HepG2 (cell line): ENCODE results near the gene ANO9. TPM values are rescaled to one million over a fixed set of nuclear protein-coding genes. Genes with fewer than 3 reads are reported as not detected.

Source experiments
- AGO2 ChIP-seq: fragments of 200-400 bp; formaldehyde crosslinking; optimal IDR thresholded peaks from 2 replicates; pipeline ENCODE3; 2017; ENCODE audit warnings: mild to moderate bottlenecking, low read depth, low read length, moderate library complexity
- HNRNPL ChIP-seq: fragments of 200-400 bp; formaldehyde crosslinking; IDR thresholded peaks from 2 replicates; pipeline ENCODE4 v1.6.1; 2017; ENCODE audit warnings: mild to moderate bottlenecking, low read depth, low read length
- PAF1 ChIP-seq: IDR thresholded peaks from 2 replicates; pipeline ENCODE4 v1.6.1; 2016; ENCODE audit warnings: missing genetic modification reagents, missing compliant biosample characterization
- RORA ChIP-seq: sonication (generic); formaldehyde crosslinking; IDR thresholded peaks from 2 replicates; pipeline ENCODE4 v1.5.0; 2020; ENCODE audit warnings: mild to moderate bottlenecking, missing genetic modification reagents, moderate library complexity
- SALL1 ChIP-seq: sonication (generic); formaldehyde crosslinking; IDR thresholded peaks from 2 replicates; pipeline ENCODE4 v1.8.0; 2022; ENCODE audit warnings: mild to moderate bottlenecking, missing genetic modification reagents
- SMAD3 ChIP-seq: sonication (generic); formaldehyde crosslinking; IDR thresholded peaks from 2 replicates; pipeline ENCODE4 v1.4.0; 2020; ENCODE audit warnings: missing genetic modification reagents
- SMAD9 ChIP-seq: sonication (generic); formaldehyde crosslinking; IDR thresholded peaks from 2 replicates; pipeline ENCODE4 v1.5.1; 2020; ENCODE audit warnings: mild to moderate bottlenecking, missing genetic modification reagents
- TBX2 ChIP-seq: sonication (generic); formaldehyde crosslinking; IDR thresholded peaks from 2 replicates; pipeline ENCODE4 v1.5.0; 2020; ENCODE audit warnings: missing genetic modification reagents, mild to moderate bottlenecking, borderline replicate concordance
- TFDP1 ChIP-seq: IDR thresholded peaks from 2 replicates; pipeline ENCODE4 v1.6.1; 2016; ENCODE audit warnings: missing compliant biosample characterization, missing genetic modification reagents, borderline replicate concordance
- ZBTB49 ChIP-seq: sonication (generic); formaldehyde crosslinking; IDR thresholded peaks from 2 replicates; pipeline ENCODE4 v1.4.0; 2020; ENCODE audit warnings: missing genetic modification reagents, borderline replicate concordance
- ZC3H4 ChIP-seq: sonication (generic); formaldehyde crosslinking; IDR thresholded peaks from 2 replicates; pipeline ENCODE4 v1.4.0; 2020; ENCODE audit warnings: missing genetic modification reagents, borderline replicate concordance
- ZFAT ChIP-seq: sonication (generic); formaldehyde crosslinking; conservative IDR thresholded peaks from 2 replicates; pipeline ENCODE4 v1.8.1; 2023; ENCODE audit warnings: missing genetic modification reagents, inconsistent platforms
- ZNF546 ChIP-seq: sonication (generic); formaldehyde crosslinking; conservative IDR thresholded peaks from 2 replicates; pipeline ENCODE4 v1.8.1; 2023; ENCODE audit warnings: mild to moderate bottlenecking, missing genetic modification reagents
- ZNF557 ChIP-seq: sonication (generic); formaldehyde crosslinking; IDR thresholded peaks from 2 replicates; pipeline ENCODE4 v1.4.0; 2020; ENCODE audit warnings: missing genetic modification reagents
- ZNF724P ChIP-seq: sonication (generic); formaldehyde crosslinking; IDR thresholded peaks from 2 replicates; pipeline ENCODE4 v1.8.0; 2022; ENCODE audit warnings: missing genetic modification reagents, borderline replicate concordance
- ZNF747 ChIP-seq: sonication (generic); formaldehyde crosslinking; IDR thresholded peaks from 2 replicates; pipeline ENCODE4 v1.8.1; 2023; ENCODE audit warnings: missing genetic modification reagents, mild to moderate bottlenecking, borderline replicate concordance
- ZNF781 ChIP-seq: sonication (generic); formaldehyde crosslinking; IDR thresholded peaks from 2 replicates; pipeline ENCODE4 v1.5.1; 2020; ENCODE audit warnings: borderline replicate concordance, mild to moderate bottlenecking, missing genetic modification reagents; ENCODE audit errors: not compliant biosample characterization
- ZNF816 ChIP-seq: sonication (generic); formaldehyde crosslinking; IDR thresholded peaks from 2 replicates; pipeline ENCODE4 v1.8.0; 2022; ENCODE audit warnings: missing genetic modification reagents, mild to moderate bottlenecking, borderline replicate concordance
- polyA plus RNA-seq, 8 experiments: library from polyadenylated mRNA; depleted of rRNA in 3 of 8; stranded (reverse) in 7 of 8; unstranded in 1 of 8; fragments of >200 nt; fragmentation: Illumina TruSeq in 4 of 8; extraction: Trizol in 4 of 8; gene quantifications; 2 replicates each; pipeline versions ENCODE4 v1.2.1 to v1.2.3, GENCODE V29; 2011 to 2016; ENCODE audit warnings: low read depth in 4 of 8, missing spikeins in 1 of 8, mixed read lengths in 1 of 8; ENCODE audit not compliant: insufficient read depth in 1 of 8
- total RNA-seq, 5 experiments: library from RNA; depleted of rRNA; stranded (reverse); fragments of >200 nt; fragmentation: Illumina TruSeq; extraction: Trizol; gene quantifications; 2 replicates each; pipeline ENCODE4 v1.2.3, GENCODE V29; 2016; ENCODE audit warnings: low read depth in 1 of 5
- TF ChIP-seq, protein P1 (sequence below): fragments of 450-650 bp; IDR thresholded peaks from 2 replicates; pipeline ENCODE4 v1.6.1; 2017; ENCODE audit warnings: mild to moderate bottlenecking
- TF ChIP-seq, protein P2 (sequence below): sonication (generic); formaldehyde crosslinking; IDR thresholded peaks from 2 replicates; pipeline ENCODE4 v1.5.1; 2020; ENCODE audit warnings: missing genetic modification reagents, mild to moderate bottlenecking, borderline replicate concordance
- TF ChIP-seq, protein P3 (sequence below): IDR thresholded peaks from 2 replicates; pipeline ENCODE4 v1.6.1; 2016; ENCODE audit warnings: low read depth, control low read depth

ANO9 gene
- total and polyA plus RNA-seq, 2 of the 13 experiments (the other 11 are each of a cell fraction or from before 2014, with no cell fraction given) = 8.9 to 14.3 TPM

GRCh38 chr11:371716-372590 is 69.9 kb downstream of the ANO9 start (continued):
- TF ChIP-seq ZC3H4 = no peak
- no peak for TF ChIP-seq ZNF747 (CRISPR knock-in tag)
- peak; percentile 53 for TF ChIP-seq AGO2
- TF ChIP-seq TBX2 = no peak
- TF ChIP-seq TFDP1 (CRISPR knock-in tag) = no peak
- TF ChIP-seq PAF1 = no peak
- no peak for TF ChIP-seq ZNF724P (CRISPR knock-in tag)
- TF ChIP-seq HNRNPL = peak; percentile 58; the same call in 1 of the 2 replicates
- TF ChIP-seq SMAD3 (CRISPR knock-in tag) = no peak
- no peak for TF ChIP-seq ZFAT (CRISPR knock-in tag)
- no peak for TF ChIP-seq ZBTB49 (CRISPR knock-in tag)
- no peak for TF ChIP-seq ZNF557
- TF ChIP-seq, protein P1, sequence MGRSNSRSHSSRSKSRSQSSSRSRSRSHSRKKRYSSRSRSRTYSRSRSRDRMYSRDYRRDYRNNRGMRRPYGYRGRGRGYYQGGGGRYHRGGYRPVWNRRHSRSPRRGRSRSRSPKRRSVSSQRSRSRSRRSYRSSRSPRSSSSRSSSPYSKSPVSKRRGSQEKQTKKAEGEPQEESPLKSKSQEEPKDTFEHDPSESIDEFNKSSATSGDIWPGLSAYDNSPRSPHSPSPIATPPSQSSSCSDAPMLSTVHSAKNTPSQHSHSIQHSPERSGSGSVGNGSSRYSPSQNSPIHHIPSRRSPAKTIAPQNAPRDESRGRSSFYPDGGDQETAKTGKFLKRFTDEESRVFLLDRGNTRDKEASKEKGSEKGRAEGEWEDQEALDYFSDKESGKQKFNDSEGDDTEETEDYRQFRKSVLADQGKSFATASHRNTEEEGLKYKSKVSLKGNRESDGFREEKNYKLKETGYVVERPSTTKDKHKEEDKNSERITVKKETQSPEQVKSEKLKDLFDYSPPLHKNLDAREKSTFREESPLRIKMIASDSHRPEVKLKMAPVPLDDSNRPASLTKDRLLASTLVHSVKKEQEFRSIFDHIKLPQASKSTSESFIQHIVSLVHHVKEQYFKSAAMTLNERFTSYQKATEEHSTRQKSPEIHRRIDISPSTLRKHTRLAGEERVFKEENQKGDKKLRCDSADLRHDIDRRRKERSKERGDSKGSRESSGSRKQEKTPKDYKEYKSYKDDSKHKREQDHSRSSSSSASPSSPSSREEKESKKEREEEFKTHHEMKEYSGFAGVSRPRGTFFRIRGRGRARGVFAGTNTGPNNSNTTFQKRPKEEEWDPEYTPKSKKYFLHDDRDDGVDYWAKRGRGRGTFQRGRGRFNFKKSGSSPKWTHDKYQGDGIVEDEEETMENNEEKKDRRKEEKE = no peak
- no peak for TF ChIP-seq ZNF781 (CRISPR knock-in tag)
- TF ChIP-seq, protein P2, sequence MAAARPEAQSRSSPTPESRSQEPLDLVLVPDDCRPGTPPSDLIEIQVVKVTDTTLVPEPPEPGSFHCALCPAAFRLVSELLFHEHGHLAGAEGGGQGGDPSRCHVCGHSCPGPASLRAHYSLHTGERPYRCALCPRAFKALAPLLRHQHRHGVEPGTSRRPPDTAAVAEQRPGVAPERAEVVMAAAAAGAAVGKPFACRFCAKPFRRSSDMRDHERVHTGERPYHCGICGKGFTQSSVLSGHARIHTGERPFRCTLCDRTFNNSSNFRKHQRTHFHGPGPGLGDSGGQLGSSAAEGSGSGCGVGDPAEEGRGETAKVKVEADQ = no peak
- TF ChIP-seq SMAD9 = no peak
- peak; percentile 30; the same call in 1 of the 2 replicates for TF ChIP-seq SALL1 (CRISPR knock-in tag)
- no peak for TF ChIP-seq RORA
- TF ChIP-seq, protein P3, sequence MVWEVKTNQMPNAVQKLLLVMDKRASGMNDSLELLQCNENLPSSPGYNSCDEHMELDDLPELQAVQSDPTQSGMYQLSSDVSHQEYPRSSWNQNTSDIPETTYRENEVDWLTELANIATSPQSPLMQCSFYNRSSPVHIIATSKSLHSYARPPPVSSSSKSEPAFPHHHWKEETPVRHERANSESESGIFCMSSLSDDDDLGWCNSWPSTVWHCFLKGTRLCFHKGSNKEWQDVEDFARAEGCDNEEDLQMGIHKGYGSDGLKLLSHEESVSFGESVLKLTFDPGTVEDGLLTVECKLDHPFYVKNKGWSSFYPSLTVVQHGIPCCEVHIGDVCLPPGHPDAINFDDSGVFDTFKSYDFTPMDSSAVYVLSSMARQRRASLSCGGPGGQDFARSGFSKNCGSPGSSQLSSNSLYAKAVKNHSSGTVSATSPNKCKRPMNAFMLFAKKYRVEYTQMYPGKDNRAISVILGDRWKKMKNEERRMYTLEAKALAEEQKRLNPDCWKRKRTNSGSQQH (CRISPR knock-in tag) = no peak
- TF ChIP-seq ZNF546 (CRISPR knock-in tag) = no peak
- no peak for TF ChIP-seq ZNF816 (CRISPR knock-in tag)
